Liver (tissue), 3 donors: ENCODE data around the gene RNU1-2.
"Not testable (repeated sequence)": the region's sequence is repeated elsewhere in the genome, so short reads cannot be mapped to it uniquely, and the experiment has no call there.

Source experiments
- EGR1 ChIP-seq, 2 donors: IDR thresholded peaks; 2 replicates each; pipeline ENCODE4 v1.6.1; 2016 to 2018; ENCODE audit warnings: antibody characterized with exemption in 2 of 2, low read depth in 2 of 2
- FOXA1 ChIP-seq: IDR thresholded peaks from 2 replicates; pipeline ENCODE4 v1.6.1; 2016; ENCODE audit warnings: antibody characterized with exemption
- HNF4A ChIP-seq, 2 donors: conservative IDR thresholded peaks; 2 replicates each; pipeline ENCODE4 v1.6.1; 2016; ENCODE audit warnings: antibody characterized with exemption in 2 of 2, mild to moderate bottlenecking in 2 of 2
- JUND ChIP-seq, 2 donors: IDR thresholded peaks; 2 replicates each; pipeline ENCODE4 v1.6.1; 2016; ENCODE audit warnings: antibody characterized with exemption in 2 of 2
- RAD21 ChIP-seq, 2 donors: IDR thresholded peaks; 2 replicates each; pipeline ENCODE4 v1.6.1; 2016; ENCODE audit warnings: antibody characterized with exemption in 2 of 2, mild to moderate bottlenecking in 2 of 2
- SP1 ChIP-seq: IDR thresholded peaks from 2 replicates; pipeline ENCODE4 v1.6.1; 2018; ENCODE audit warnings: antibody characterized with exemption, mild to moderate bottlenecking
- TAF1 ChIP-seq: conservative IDR thresholded peaks from 2 replicates; pipeline ENCODE4 v1.6.1; 2016; ENCODE audit warnings: antibody characterized with exemption, mild to moderate bottlenecking
- YY1 ChIP-seq: IDR thresholded peaks from 2 replicates; pipeline ENCODE4 v1.6.1; 2016; ENCODE audit warnings: antibody characterized with exemption, mild to moderate bottlenecking
- TF ChIP-seq, protein P1 (sequence below): fragments of 150-350 bp; IDR thresholded peaks from 2 replicates; pipeline ENCODE4 v1.5.1; 2017; ENCODE audit warnings: improper control_type of control experiment, low read depth, low read length; ENCODE audit not compliant: missing input control
- TF ChIP-seq, protein P2 (sequence below): IDR thresholded peaks from 2 replicates; pipeline ENCODE4 v1.6.1; 2016; ENCODE audit warnings: antibody characterized with exemption
- TF ChIP-seq, protein P3 (sequence below): IDR thresholded peaks from 2 replicates; pipeline ENCODE4 v1.6.1; 2016; ENCODE audit warnings: antibody characterized with exemption, mild to moderate bottlenecking
- TF ChIP-seq, protein P4 (sequence below): IDR thresholded peaks from 2 replicates; pipeline ENCODE4 v1.6.1; 2016; ENCODE audit warnings: antibody characterized with exemption
- donor health status: healthy.
- donor health status: healthy.

DNA sequence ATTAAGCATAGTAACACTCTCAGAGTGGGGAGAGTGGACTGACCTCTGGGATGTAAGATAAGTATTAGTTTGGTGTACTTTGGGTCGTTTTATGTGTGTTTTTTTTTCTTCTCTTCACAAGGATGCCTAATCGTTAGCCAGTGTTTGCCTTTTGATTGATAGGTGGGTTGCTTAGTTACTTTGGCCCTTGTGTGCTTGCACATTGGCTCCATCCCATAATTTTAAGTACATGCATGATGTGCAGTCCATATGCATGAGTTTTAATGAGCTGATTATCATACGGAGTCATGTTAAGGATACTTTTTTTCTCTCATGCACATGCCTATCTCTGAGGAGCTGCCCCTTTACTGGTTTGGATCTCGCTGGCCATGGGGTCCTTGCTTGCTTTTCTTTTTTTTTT is 4.7 kb upstream of the RNU1-2 start:
- not testable (repeated sequence) for TF ChIP-seq RAD21 (IDR thresholded peaks at IDR 0.05); FOXA1; TAF1; HNF4A (conservative IDR thresholded peaks at IDR 0.05); JUND (IDR thresholded peaks at IDR 0.05); SP1; YY1; EGR1 (IDR thresholded peaks at IDR 0.05; ENCODE audit: low read depth in 2 of 2)
- TF ChIP-seq, protein P1, sequence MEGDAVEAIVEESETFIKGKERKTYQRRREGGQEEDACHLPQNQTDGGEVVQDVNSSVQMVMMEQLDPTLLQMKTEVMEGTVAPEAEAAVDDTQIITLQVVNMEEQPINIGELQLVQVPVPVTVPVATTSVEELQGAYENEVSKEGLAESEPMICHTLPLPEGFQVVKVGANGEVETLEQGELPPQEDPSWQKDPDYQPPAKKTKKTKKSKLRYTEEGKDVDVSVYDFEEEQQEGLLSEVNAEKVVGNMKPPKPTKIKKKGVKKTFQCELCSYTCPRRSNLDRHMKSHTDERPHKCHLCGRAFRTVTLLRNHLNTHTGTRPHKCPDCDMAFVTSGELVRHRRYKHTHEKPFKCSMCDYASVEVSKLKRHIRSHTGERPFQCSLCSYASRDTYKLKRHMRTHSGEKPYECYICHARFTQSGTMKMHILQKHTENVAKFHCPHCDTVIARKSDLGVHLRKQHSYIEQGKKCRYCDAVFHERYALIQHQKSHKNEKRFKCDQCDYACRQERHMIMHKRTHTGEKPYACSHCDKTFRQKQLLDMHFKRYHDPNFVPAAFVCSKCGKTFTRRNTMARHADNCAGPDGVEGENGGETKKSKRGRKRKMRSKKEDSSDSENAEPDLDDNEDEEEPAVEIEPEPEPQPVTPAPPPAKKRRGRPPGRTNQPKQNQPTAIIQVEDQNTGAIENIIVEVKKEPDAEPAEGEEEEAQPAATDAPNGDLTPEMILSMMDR = not testable (repeated sequence)
- TF ChIP-seq, protein P2, sequence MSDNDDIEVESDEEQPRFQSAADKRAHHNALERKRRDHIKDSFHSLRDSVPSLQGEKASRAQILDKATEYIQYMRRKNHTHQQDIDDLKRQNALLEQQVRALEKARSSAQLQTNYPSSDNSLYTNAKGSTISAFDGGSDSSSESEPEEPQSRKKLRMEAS = not testable (repeated sequence)
- TF ChIP-seq, protein P3, sequence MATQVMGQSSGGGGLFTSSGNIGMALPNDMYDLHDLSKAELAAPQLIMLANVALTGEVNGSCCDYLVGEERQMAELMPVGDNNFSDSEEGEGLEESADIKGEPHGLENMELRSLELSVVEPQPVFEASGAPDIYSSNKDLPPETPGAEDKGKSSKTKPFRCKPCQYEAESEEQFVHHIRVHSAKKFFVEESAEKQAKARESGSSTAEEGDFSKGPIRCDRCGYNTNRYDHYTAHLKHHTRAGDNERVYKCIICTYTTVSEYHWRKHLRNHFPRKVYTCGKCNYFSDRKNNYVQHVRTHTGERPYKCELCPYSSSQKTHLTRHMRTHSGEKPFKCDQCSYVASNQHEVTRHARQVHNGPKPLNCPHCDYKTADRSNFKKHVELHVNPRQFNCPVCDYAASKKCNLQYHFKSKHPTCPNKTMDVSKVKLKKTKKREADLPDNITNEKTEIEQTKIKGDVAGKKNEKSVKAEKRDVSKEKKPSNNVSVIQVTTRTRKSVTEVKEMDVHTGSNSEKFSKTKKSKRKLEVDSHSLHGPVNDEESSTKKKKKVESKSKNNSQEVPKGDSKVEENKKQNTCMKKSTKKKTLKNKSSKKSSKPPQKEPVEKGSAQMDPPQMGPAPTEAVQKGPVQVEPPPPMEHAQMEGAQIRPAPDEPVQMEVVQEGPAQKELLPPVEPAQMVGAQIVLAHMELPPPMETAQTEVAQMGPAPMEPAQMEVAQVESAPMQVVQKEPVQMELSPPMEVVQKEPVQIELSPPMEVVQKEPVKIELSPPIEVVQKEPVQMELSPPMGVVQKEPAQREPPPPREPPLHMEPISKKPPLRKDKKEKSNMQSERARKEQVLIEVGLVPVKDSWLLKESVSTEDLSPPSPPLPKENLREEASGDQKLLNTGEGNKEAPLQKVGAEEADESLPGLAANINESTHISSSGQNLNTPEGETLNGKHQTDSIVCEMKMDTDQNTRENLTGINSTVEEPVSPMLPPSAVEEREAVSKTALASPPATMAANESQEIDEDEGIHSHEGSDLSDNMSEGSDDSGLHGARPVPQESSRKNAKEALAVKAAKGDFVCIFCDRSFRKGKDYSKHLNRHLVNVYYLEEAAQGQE = not testable (repeated sequence)
- TF ChIP-seq, protein P4, sequence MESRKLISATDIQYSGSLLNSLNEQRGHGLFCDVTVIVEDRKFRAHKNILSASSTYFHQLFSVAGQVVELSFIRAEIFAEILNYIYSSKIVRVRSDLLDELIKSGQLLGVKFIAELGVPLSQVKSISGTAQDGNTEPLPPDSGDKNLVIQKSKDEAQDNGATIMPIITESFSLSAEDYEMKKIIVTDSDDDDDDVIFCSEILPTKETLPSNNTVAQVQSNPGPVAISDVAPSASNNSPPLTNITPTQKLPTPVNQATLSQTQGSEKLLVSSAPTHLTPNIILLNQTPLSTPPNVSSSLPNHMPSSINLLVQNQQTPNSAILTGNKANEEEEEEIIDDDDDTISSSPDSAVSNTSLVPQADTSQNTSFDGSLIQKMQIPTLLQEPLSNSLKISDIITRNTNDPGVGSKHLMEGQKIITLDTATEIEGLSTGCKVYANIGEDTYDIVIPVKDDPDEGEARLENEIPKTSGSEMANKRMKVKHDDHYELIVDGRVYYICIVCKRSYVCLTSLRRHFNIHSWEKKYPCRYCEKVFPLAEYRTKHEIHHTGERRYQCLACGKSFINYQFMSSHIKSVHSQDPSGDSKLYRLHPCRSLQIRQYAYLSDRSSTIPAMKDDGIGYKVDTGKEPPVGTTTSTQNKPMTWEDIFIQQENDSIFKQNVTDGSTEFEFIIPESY = not testable (repeated sequence)
